TTC549 (cell line): ENCODE data around the gene NOTCH1.
"Not testable (repeated sequence)": the region's sequence is repeated elsewhere in the genome, so short reads cannot be mapped to it uniquely, and the experiment has no call there.

Experiments
- FAIRE-seq: peaks from 2 replicates; lab custom pipeline; 2012; peaks lifted over from hg19 to GRCh38; lab: Jason Lieb, UNC

The NOTCH1 gene

DNA sequence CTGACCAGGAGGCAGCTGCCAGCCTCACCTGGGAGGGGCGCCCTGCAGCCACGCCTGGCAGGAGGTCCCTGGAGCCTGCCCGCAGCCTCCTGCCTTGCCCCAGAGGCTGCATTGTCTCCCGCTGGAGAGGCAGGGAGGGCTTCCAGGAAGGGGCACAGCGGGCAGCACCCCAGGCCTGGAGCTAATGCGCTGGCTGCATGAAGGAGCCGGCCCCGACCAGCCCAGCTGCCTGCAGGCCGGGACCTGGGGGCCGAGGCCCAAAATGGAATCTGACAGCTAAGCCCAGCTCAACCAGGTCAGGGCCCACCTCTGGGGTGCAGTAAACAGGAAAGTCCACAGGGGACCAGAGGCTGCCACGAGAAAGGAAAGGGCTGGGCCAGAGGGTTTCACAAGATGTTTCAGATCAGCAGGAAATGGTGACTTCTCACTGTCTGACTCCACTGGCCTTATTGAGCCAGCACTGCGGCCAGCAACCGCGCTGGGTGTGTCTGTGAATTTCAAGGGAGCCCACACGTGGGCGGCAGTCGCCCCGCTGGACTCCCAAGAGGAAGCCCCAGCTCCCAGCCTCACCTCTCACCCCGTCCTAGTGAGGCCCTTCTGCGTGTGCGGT lies 18.6 kb upstream of the NOTCH1 start:
- no peak for FAIRE-seq

DNA sequence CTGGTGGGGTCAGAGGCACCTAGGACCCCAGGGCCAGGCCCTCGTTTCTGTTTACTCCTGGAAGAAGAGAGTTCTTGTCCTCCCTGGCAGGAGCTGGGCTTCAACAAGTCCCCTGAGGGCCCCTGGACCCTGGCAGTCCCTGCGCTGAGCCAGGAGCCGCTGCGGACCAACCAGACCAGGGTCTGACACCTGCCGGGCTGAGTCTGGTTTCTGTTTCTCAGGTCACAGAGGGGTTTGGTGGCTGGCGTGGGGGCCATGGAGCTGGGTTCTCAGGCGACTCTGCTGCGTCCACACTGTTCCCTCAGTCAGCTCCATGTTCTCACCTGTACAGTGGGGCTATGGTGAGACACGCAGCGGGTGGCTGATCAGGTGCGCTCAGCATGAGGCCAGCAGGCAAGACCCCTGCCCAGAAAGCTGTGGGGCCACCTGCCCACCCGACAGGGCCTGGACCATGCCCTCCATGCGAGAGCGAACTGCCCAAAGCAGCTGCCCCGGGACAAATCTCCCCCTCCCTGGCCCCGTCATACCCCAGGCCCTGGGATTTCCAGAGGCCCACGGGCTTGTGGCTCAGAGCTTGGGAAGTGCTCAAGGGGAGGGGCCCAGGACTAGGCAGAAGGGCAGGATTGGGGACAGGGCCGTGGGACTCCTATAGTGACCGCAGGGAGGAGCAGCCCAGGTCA lies 17.9 kb upstream of the NOTCH1 start:
- no peak for FAIRE-seq

DNA sequence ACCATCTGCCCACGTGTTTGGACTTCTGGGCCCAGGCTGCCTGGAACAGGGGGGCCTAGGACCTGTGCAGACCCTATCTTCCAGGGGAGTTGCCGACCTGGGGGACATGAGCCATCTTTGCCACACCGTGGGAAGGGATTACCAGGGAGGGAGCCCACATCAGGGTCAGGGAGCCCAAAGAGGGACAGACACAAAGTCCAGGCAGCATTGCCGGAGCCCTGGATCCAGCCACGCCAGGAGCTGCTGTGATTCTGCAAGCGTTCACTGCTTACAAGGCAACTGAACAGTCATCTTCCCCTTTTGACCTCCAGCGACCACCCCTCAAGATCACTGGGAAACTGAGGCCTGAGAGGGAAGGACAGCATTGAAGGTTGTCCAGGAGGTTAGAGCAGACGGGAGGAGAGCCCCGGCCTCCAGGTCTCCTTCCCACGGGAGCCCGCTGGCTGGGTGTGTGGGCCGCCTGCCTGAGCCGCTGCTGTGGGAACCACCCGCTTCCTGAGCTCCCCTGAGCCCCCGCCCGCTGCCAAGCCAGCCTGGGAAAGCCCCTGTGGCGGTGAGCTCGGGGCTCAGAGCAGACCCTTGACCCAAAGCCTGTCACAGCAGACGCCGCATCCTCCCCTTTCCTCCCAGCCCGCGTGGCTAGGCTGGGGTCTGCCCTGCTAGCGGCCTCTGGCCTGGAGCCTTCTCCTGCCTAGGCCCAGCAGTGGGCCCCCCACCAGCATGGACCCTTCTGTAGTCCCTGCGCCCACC lies 17.1 kb upstream of the NOTCH1 start:
- no peak for FAIRE-seq

DNA sequence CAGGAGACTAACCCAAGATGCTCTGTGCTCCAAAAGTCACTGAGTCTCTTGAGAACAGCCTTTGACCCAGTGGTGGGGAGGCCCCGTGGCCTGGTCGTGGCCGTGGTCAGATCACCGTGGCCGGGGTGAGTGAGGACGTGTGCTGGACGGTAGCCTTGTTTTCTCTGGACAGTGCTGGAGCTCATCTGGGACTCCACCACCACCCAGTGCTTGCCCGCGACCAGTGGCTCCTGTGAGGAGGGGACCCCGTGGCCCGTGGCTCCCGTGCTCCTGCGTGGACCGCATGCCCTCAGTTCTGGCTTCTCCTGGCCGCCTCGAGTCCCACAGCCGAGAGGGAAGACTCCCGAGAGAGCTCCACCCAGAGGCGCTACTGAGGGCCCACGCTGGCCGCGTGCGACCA lies 15.9 kb upstream of the NOTCH1 start:
- no peak for FAIRE-seq

DNA sequence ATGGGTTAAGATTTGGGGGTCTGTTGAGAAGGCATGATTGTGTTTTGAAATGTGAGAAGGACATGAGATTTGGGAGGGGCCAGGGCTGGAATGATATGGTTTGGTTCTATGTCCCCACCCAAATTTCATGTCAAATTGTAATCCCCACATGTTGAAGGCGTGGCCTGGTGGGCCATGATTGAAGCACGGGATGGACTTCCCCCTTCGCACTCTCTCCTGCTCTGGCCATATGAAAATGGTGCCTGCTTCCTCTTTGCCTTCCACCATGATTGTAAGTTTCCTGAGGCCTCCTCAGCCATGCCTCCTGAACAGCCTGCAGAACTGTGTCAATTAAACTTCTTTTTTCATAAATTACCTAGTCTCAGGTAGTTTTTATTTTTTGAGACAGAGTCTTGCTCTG lies 14.7 kb upstream of the NOTCH1 start:
- no peak for FAIRE-seq

DNA sequence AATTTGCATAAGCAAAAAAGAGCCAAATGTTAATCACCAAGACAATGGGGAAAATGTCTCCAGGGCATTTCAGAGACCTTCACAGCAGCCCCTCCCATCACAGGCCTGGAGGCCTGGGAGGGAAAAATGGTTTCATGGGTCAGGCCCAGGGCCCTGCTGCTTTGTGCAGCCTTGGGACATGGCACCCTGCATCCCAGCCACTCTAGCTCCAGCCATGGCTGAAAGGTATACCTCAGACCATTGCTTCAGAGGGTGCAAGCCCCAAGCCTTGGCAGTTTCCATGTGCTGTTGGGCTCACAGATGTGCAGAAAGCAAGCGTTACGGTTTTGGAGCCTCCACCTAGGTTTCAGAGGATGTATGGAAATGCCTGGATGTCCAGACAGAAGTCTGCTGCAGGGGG lies 13.5 kb upstream of the NOTCH1 start:
- not testable (repeated sequence) for FAIRE-seq

DNA sequence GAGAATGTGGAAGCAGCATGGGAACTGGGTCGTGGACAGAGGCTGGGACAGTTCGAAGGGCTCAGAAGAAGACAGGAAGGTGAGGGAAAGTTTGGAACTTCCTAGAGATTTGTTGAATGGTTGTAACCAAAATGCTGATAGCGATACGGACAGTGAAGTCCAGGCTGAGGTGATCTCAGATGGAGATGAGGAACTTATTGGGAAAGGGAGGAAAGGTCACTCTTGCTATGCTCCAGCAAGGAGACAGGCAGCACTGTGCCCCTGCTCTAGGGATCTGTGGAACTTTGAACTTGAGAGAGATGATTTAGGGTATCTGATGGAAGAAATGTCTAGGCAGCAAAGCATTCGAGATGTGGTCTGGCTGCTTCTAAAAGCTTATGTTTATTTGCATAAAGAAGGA lies 13.0 kb upstream of the NOTCH1 start:
- FAIRE-seq, result not testable (repeated sequence)

DNA sequence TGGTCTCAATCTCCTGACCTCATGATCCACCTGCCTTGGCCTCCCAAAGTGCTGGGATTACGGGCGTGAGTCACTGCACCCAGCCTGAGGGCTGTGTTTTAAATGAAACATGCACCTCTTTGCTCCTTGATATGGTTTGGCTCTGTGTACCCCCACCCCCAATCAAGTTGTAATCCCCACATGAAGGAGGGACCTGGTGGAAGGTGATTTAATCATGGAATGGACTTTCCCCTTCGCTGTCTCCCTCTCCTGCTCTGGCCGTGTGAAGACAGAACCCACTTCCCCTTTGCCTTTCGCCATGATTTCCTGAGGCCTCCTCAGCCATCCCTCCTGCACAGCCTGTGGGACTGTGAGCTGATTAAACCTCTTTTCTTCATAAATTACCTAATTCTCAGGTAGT lies 12.5 kb upstream of the NOTCH1 start:
- FAIRE-seq, result no peak

DNA sequence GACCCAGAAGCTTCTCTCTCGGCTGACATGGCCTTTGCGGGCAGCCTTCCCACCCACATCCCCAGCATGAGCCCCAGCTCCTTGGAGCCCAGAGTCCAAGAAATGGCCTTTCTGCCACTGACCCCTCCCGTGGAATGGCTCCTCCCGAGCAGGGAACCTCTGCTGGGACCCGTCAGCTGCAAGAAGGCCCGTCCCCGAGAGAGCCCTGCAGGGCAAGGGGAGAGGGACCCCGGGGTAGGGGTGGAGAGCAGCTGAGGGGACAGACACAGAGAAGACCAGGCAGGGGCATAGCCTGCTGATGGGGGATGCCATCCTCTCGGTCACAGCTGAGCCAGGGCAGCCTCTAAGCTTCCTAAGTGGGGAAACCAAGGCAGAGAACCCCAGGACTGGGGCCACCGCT lies 11.2 kb upstream of the NOTCH1 start:
- no peak for FAIRE-seq

DNA sequence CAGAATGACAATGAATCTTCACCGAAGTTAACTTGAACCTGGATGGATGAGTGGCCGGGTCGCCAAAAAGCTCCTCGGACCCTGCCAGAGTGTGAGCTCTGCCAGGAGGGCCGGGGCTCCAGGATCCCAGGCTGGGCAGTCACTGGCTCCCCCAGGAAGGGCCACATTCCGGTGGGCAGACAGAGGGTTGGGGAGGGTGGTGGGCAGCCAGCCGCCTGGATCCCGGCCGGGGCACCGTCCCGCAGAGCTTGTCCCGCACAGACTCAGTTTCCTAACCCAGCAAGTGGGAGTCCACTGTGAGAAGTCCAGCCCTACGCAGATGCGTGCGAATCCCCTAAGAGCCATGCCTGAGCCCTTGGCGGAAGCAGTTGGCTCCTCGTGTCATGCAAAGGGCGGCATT lies 10.3 kb upstream of the NOTCH1 start:
- no peak for FAIRE-seq

DNA sequence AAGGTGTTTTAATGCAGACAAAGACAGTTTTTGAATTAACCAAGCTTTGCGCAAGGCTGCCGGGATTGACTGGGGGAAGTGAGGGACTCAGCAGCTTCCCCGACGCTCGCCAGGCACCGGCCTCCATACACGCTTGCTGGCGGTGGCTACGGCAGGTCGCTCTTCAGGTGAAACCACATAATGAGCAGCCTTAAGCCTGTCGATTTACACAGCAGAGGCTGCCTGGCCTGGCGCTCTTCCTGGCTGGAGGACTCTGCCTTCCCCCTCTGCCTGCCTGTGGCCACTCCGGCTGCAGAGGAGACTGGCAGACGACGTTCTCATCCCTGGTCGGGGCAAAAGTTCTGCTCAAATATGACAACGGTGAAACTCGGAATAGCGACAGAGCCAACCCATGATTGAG lies 9.0 kb upstream of the NOTCH1 start:
- FAIRE-seq, result no peak

DNA sequence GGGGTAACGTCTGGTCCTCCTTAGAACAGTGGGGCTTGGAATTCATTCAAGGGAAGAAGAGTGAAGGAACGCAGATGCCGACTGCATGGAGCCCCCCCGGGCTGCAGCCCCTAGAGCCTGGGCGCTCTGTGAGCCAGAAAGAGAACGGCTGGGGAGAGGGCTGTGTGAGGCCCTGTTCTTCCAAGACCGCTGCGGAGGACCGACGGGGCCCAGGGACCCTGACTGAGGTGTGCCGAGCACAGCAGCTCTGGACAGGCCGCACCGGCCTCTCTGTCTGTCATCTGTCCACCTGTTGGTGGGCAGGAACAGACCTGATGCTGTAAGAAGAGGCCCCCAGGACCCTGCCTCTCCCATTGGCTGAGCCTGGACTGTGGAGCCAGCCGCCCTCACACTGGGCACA lies 7.7 kb upstream of the NOTCH1 start:
- no peak for FAIRE-seq

DNA sequence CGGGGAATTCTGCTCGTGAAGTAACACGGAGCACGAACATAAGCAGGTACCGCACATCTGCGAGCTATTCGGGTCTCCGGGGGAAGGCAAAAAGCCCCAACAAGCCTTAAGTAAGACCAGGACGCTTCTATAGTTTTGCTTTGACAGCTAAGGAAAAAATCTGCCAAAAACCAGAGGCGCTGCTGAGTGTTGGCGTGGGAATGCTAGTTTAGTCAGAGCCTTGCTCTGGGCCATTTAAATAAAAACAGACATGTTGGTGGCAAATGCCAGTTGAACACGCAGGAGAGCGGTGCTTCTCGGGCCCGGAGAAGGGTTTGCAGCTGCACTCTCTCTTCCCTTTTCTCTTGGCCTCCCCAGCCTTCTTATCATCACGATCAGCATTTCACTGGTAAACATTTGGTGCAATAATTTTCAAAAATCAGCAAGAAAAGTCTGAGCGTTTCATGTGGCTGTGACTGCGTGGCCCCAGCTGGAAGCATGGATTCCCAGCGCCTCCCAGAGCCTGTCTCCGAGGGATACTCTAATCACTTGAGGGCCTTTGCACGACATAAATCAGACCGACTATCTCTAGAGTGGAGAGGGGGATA lies 6.4 kb upstream of the NOTCH1 start:
- FAIRE-seq, result no peak

DNA sequence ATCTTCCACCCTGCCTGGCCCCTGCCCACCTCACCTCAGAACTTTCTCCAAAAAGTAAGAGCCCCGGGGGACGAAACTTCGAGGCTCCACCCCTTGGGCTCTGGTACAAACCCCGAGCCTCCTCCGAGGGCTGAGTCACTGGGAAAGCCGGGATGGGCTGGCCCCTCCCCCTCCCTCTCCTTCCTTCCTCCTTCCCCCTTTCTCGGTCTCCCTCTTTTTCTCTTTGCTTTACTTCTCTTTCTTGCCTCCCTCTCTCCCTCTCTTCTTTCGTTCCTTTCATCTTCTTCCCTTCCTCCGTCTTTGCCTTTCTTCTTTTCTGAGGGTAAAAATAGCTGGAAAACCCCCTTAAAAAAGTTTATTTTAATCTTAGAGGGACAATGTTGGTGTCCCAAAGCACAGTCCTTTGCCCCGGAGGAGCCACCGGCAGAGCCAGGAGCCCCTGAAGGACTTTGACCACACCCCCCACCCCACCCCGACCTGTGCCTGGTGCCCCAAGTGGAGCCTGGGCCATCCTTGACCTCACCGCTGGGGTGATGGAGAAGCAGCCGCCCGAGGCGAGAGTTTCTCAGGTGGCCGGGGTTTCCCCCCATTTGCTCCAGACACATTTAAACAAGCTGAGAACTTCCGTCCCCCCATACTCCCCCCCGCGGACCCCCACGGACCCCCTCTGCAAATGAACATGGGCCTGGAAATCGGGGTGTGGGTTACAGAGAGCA lies 5.7 kb upstream of the NOTCH1 start:
- FAIRE-seq, result no peak

DNA sequence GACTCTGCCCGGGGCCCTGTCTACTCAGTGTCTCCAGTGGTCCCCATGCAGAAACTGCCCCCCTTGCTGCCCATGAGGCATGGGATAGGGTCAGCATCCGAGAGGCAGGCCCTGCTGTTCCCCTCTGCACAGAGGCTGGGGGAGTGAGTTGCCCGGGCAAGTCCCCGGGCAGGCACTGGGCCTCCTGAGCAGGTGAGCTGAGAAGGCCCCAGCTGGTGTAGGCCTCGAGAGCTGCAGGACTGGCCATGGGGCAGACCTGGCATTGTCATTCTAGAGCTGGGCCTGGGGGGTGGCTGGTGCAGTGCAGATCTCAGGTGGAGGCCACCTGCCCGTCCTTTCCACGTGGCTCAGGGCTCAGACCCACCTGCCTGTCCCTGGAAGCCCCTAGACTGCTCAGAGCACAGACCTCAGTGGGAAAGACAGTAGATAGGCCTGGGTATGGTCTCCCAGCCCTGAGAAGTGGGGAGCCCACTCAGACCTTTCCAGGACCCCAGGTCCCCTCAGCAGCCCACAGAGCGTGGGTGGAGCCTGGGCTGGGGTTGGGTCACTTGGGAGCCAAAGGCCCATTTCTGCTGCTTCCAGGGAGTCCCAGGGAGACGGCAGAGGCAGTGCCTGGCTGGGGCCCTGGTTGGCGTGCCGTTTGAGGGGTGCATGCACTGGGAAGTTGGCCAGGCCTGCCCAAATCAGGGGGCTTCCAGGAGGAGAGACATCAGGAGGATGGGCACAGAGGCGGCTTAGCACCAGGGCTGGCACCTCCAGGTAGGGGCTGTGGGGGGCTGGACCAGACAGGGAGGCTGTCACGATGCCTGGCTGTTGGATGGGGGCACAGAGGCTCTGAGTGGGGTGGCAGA lies 4.8 kb upstream of the NOTCH1 start:
- no peak for FAIRE-seq

DNA sequence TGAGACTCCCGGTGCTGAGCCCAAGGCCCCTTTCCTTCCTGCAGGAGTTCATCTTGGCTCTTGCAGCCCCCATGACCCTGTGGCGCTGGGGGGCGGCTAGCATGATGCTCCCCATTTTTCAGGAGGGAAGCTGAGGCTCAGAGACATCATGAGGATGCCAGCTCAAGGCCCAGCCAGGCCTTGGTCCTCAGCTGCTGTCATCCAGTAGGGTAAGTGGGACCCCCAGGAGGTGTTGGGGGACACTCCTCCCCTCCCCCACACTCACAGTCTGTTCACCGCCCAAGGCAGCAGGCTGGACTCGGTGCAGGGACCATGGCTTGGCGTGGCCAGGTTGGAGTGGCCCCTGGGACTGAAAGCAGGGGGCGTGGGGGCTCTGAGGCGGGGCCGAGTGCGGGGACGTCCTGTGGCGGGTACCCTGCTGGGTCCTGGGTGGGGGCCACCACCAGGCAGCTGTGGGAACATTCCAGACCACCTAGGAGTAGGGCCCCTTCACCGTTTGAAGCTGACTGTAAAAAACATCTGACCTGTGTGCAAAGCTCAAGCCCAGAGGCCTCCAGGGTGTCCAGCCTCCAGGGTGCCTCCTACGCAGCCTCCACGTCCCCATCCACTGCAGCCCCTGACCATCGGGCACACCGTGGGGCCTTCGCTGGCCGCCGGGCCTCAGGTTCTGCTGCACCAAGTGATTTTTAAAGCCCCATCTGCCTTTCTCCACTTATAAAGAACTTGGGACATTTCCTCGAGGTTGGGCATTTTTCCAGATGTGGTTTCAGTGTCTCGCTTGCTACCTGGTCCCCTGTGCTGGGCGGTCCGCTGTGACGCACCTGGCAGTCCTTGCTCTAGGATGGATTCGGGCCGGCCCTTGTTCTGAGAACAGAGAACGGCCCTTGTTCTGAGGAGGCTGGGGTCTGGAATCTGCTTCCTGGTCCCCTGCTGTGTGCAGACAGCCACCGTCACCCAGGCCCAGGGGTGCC lies 3.4 kb upstream of the NOTCH1 start:
- FAIRE-seq, result no peak

DNA sequence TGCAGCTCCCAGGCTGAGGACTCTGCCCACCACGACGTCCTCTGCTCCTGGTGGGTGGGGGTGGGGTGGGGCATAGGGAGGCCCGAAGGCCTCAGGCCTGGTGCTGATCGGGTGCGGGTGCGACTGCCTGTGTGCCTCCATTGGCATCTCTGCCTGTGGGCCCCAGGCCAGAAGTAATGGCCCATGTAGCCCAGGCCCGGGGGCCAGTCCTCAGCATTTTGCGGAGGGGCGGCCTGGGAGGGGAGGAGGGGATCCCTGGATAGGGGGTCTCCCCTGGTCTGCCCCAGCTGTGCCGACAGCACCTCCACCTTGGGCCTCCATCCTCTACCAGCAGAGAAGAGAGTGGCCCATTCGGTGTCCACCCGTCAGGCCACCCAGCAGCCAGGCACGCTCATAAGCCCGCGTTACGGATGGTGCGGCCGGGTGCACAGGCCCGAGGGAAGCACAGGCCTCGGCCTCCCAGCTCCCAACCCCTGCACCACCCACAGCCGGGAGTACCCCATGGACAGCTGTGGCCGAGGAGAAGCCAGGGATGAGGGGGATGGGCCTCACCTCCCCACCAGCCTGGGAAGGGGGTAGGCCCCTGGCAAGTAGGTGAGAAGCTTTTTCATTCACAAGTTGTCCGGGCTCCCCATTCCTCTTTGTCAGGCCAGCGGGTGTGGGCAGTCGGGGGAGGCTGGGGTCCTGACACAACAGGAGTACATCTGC lies 1.8 kb upstream of the NOTCH1 start:
- no peak for FAIRE-seq

DNA sequence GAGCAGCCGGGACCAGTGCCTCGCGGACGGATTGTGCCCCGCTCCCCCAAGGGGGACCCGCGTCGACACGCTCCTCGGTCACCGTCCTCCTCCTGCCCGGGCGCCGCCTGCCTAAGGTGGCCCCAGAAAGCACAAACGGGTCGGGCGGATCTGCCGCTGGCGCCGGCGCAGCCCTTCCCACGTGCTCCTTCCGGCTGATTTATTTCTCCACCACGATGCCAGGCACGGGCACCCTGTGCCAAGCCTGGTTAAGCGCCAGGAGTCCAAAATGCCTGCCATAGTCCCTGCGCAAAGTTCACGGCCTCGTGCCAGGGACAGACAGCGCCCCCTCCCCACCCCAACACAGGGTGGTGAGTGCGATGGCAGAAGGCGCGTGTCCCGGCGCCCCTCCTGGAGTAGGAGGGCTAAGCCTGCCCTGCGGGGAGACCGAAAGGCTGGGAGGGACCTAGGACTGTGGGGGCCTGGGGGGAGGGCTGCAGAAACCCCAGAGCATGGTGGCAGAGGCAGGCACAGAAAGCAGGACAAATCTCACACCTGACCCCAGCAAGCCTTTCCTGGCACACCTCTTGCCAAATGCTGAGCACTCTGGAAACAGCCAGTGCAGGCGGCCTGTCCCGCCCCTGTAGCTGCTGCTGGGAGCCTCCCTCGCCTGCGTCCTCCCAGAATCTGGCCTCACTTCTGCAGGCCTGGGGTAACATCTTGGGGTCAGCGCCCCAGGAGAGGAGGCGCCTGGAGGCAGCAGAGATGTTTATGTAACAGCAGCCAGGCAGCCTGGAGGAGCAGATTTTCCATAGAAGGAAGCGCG lies 1.1 kb upstream of the NOTCH1 start:
- FAIRE-seq, result no peak

DNA sequence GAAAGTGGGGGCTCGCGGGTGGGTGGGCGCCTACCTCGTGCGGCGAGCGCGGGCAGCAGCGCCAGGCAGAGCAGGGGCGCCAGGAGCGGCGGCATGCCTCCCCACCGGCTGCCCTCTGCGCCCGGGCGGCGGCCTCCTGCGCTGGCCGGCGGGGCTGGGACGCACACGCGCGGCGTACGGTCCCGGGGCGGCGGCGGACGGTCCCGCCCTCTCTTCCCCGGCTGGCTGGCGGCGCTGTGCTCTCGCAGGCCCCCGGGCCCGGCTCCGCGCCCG lies 220 bp downstream of the NOTCH1 start:
- no peak for FAIRE-seq
